Peyer's patch (tissue), 4 donors: ENCODE data around the gene SAMM50. TPM values are rescaled to one million over a fixed set of nuclear protein-coding genes. Genes with fewer than 3 reads are reported as not detected.

Experiments used
- DNase-seq, 3 donors: peaks; one replicate each; pipeline ENCODE4 v3.0.0-alpha.2; 2017 to 2019
- H3K27ac ChIP-seq, 4 donors: fragments of 200-600 bp; sonication (generic); one replicate each; pipeline ENCODE4 v1.5.1; 2016 to 2019
- H3K27me3 ChIP-seq, 2 donors: fragments of 200-600 bp; sonication (generic); one replicate each; pipeline ENCODE4 v1.5.1; 2019
- H3K36me3 ChIP-seq, 3 donors: fragments of 200-600 bp; sonication (generic); one replicate each; pipeline ENCODE4 v1.5.1; 2016 to 2019
- H3K4me1 ChIP-seq, 4 donors: fragments of 200-600 bp; sonication (generic); one replicate each; pipeline ENCODE4 v1.5.1; 2016 to 2019
- H3K4me3 ChIP-seq, 4 donors: fragments of 200-600 bp; sonication (generic); 1 replicate in 3 of 4; 2 replicates in 1 of 4; pipeline ENCODE4 v1.5.1; 2016 to 2019; ENCODE audit warnings: mild to moderate bottlenecking in 1 of 4
- H3K9me3 ChIP-seq, 4 donors: fragments of 200-600 bp; sonication (generic); one replicate each; pipeline ENCODE4 v1.5.1; 2016 to 2019; ENCODE audit warnings: mild to moderate bottlenecking in 1 of 4
- CTCF ChIP-seq, 6 experiments: fragments of 450-650 bp in 4 of 6; fragments of 200-600 bp in 2 of 6; sonication (generic) in 1 of 6; IDR thresholded peaks; one replicate each; pipeline ENCODE4 v1.5.1; 2017 to 2019; ENCODE audit warnings: antibody characterized with exemption in 6 of 6, mild to moderate bottlenecking in 3 of 6, moderate library complexity in 1 of 6
- POLR2A ChIP-seq, 2 donors: fragments of 450-650 bp; IDR thresholded peaks; one replicate each; pipeline ENCODE4 v1.5.1; 2017; ENCODE audit warnings: antibody characterized with exemption in 2 of 2, mild to moderate bottlenecking in 2 of 2, moderate library complexity in 2 of 2
- total RNA-seq, 4 donors: library from RNA; depleted of rRNA; stranded (reverse); fragments of >200 nt; gene quantifications; one replicate each; pipeline ENCODE4 v1.1.0, GENCODE V29; 2016

SAMM50 gene
- total RNA-seq, 4 donors from 2014 or later: 26.4 to 39.8 (median 34.1) TPM

- H3K36me3 ChIP-seq: peaks cover 0 to 86% (median 0%) of the 10 kb centered on the region in 3 donors
- no peaks in the 10 kb centered on the region for H3K27me3 ChIP-seq
- H3K9me3 ChIP-seq: no peaks in the 10 kb centered on the region
- no peak overlapping the region for H3K27ac ChIP-seq
- H3K4me1 ChIP-seq: peaks cover 0 to 4% (median 0%) of the 10 kb centered on the region in 4 donors
- peak in 1 of 3 donors; percentile 26 for DNase-seq
- TF ChIP-seq POLR2A (IDR thresholded peaks at IDR 0.05) (no peak), CTCF (IDR thresholded peaks at IDR 0.05) (no peak)
- H3K4me3 ChIP-seq: no peak overlapping the region
These were observed 39.2 kb downstream of the SAMM50 start for GRCh38 chr22:43994416-43994815.

GRCh38 chr22:43995057-43995685 lies 39.9 kb downstream of the SAMM50 start:
- peak in 1 of 3 donors; percentile 40 for DNase-seq
- H3K4me3 ChIP-seq: peak overlapping the region in 1 of 4 donors; percentile 45
- TF ChIP-seq POLR2A (IDR thresholded peaks at IDR 0.05): no peak
- TF ChIP-seq CTCF (IDR thresholded peaks at IDR 0.05): no peak
- H3K27me3 ChIP-seq: no peaks in the 10 kb centered on the region
- peaks cover 0 to 79% (median 0%) of the 10 kb centered on the region in 3 donors for H3K36me3 ChIP-seq
- no peaks in the 10 kb centered on the region for H3K9me3 ChIP-seq
- H3K27ac ChIP-seq: peak overlapping the region in 2 of 4 donors; percentile 46 to 79
- peaks cover 0 to 4% (median 0%) of the 10 kb centered on the region in 4 donors for H3K4me1 ChIP-seq

GRCh38 chr22:43995798-43996169 lies 40.5 kb downstream of the SAMM50 start:
- TF ChIP-seq POLR2A (IDR thresholded peaks at IDR 0.05): no peak
- TF ChIP-seq CTCF (IDR thresholded peaks at IDR 0.05): no peak
- Histone ChIP-seq H3K4me1 (peaks cover 0 to 4% (median 0%) of the 10 kb centered on the region in 4 donors), H3K27ac (peak overlapping the region; percentile 26 to 79 (median 42)), H3K4me3 (peak overlapping the region; percentile 31 to 45 (median 35)), H3K27me3 (no peaks in the 10 kb centered on the region), H3K9me3 (no peaks in the 10 kb centered on the region), H3K36me3 (peaks cover 0 to 73% (median 0%) of the 10 kb centered on the region in 3 donors)
- DNase-seq: no peak

GRCh38 chr22:43996170-43996980 lies 41.1 kb downstream of the SAMM50 start:
- Histone ChIP-seq H3K36me3 (peaks cover 0 to 68% (median 0%) of the 10 kb centered on the region in 3 donors), H3K4me3 (peak overlapping the region; percentile 31 to 45 (median 35)), H3K4me1 (peaks cover 0 to 4% (median 0%) of the 10 kb centered on the region in 4 donors), H3K27ac (peak overlapping the region; percentile 26 to 79 (median 42)), H3K27me3 (no peaks in the 10 kb centered on the region), H3K9me3 (no peaks in the 10 kb centered on the region)
- peak; percentile 55 to 88 (median 83) for DNase-seq
- TF ChIP-seq CTCF (IDR thresholded peaks at IDR 0.05) (no peak), POLR2A (IDR thresholded peaks at IDR 0.05) (no peak)

GRCh38 chr22:43996981-43997265 lies 41.7 kb downstream of the SAMM50 start:
- Histone ChIP-seq H3K36me3 (peaks cover 0 to 63% (median 0%) of the 10 kb centered on the region in 3 donors), H3K4me1 (peaks cover 0 to 4% (median 0%) of the 10 kb centered on the region in 4 donors), H3K9me3 (no peaks in the 10 kb centered on the region), H3K27ac (no peak overlapping the region), H3K27me3 (no peaks in the 10 kb centered on the region), H3K4me3 (no peak overlapping the region)
- TF ChIP-seq POLR2A (IDR thresholded peaks at IDR 0.05): no peak
- no peak for TF ChIP-seq CTCF (IDR thresholded peaks at IDR 0.05)
- peak in 1 of 3 donors; percentile 27 for DNase-seq
